Transverse colon (tissue), 4 donors: ENCODE data around the gene LARP4B. TPM values are rescaled to one million over a fixed set of nuclear protein-coding genes. Genes with fewer than 3 reads are reported as not detected.

Experiments
- DNase-seq: peaks from one replicate; pipeline ENCODE4 v3.0.0-alpha.2; 2019
- H3K27ac ChIP-seq, 4 donors: fragments of 200-600 bp; sonication (generic); 2 replicates each; pipeline ENCODE4 v1.5.1; 2016 to 2018; ENCODE audit warnings: inconsistent platforms in 4 of 4
- H3K27me3 ChIP-seq: fragments of 200-600 bp; sonication (generic); 2 replicates; pipeline ENCODE4 v1.5.1; 2017; ENCODE audit warnings: inconsistent platforms
- H3K36me3 ChIP-seq, 4 donors: fragments of 200-600 bp; sonication (generic); 2 replicates each; pipeline ENCODE4 v1.5.1; 2017 to 2019; ENCODE audit warnings: inconsistent platforms in 4 of 4
- H3K4me1 ChIP-seq, 4 donors: fragments of 200-600 bp; sonication (generic); 2 replicates each; pipeline ENCODE4 v1.5.1; 2017 to 2020; ENCODE audit warnings: inconsistent platforms in 4 of 4
- H3K4me3 ChIP-seq, 4 donors: fragments of 200-600 bp; sonication (generic); 1 replicate in 1 of 4; 2 replicates in 3 of 4; pipeline versions ENCODE4 v1.5.1 to v1.6.1; 2017 to 2019; ENCODE audit warnings: inconsistent platforms in 4 of 4
- H3K9me3 ChIP-seq, 2 donors: fragments of 200-600 bp; sonication (generic); 2 replicates each; pipeline ENCODE4 v1.5.1; 2017 to 2019; ENCODE audit warnings: inconsistent platforms in 2 of 2
- CTCF ChIP-seq, 5 experiments: fragments of 200-600 bp in 3 of 5; fragments of 450-650 bp in 2 of 5; sonication (generic) in 3 of 5; IDR thresholded peaks; 1 replicate in 2 of 5; 2 replicates in 3 of 5; pipeline ENCODE4 v1.5.1; 2016 to 2017; ENCODE audit warnings: antibody characterized with exemption in 5 of 5, inconsistent platforms in 3 of 5, mild to moderate bottlenecking in 2 of 5, moderate library complexity in 1 of 5
- EP300 ChIP-seq: sonication (generic); formaldehyde crosslinking; IDR thresholded peaks from one replicate; pipeline ENCODE4 v1.6.1; 2017; ENCODE audit warnings: antibody characterized with exemption, low read depth
- POLR2A ChIP-seq: fragments of 450-650 bp; IDR thresholded peaks from one replicate; pipeline ENCODE4 v1.6.1; 2016; ENCODE audit warnings: antibody characterized with exemption, mild to moderate bottlenecking, moderate library complexity
- POLR2AphosphoS5 ChIP-seq, 3 donors: sonication (generic); formaldehyde crosslinking; IDR thresholded peaks; one replicate each; pipeline ENCODE4 v1.6.1; 2016; ENCODE audit warnings: antibody characterized with exemption in 3 of 3
- WGBS, 2 donors: methylation state at CpG; one replicate each; pipeline ENCODE4 v1.1.5; 2018; ENCODE audit warnings: low coverage in 1 of 2; 5-methylcytosine and 5-hydroxymethylcytosine counted together
- in situ Hi-C, 4 donors: fragments of 200-750 bp; cut with MboI; loops; one replicate each; pipeline versions ENCODE4 v1.15.0 to v1.15.1; 2017; ENCODE audit warnings: low sequenced_read_pairs in 3 of 4, low pct_ligation_motif_present in 1 of 4, low pct_unique_long_range_greater_than_20kb in 1 of 4
- intact Hi-C: fragments of 100-400 bp; cut with DNase I; formaldehyde crosslinking; loops from one replicate; pipeline ENCODE4 v1.15.1; 2023; ENCODE audit warnings: low total_unique reads
- total RNA-seq, 4 donors: library from RNA; depleted of rRNA; stranded (reverse); fragments of >200 nt; gene quantifications; one replicate each; pipeline ENCODE4 v1.1.0, GENCODE V29; 2016

Gene LARP4B
- total RNA-seq, 4 donors from 2014 or later = 89.2 to 148 (median 96.4) TPM

GRCh38 chr10:865924-866576 lies 65.5 kb downstream of the LARP4B start:
- intact Hi-C loops = no loop called here
- Histone ChIP-seq H3K4me3 (no peak overlapping the region), H3K36me3 (peaks cover 0 to 31% (median 14%) of the 10 kb centered on the region in 4 donors), H3K27ac (no peak overlapping the region), H3K4me1 (no peaks in the 10 kb centered on the region), H3K27me3 (no peaks in the 10 kb centered on the region), H3K9me3 (no peaks in the 10 kb centered on the region)
- WGBS, 2 donors = 96 to 97% methylated on average over 7 to 8 of the region's 8 CpGs
- in situ Hi-C loops = no loop called here
- TF ChIP-seq EP300 = no peak
- TF ChIP-seq POLR2AphosphoS5 (IDR thresholded peaks at IDR 0.05) = no peak
- TF ChIP-seq CTCF (IDR thresholded peaks at IDR 0.05) = no peak
- no peak for TF ChIP-seq POLR2A
- DNase-seq = no peak

GRCh38 chr10:865257-865656 lies 66.2 kb downstream of the LARP4B start:
- WGBS, 2 donors = 95% methylated on average over 8 of the region's 8 CpGs
- H3K36me3 ChIP-seq = peaks cover 0 to 37% (median 15%) of the 10 kb centered on the region in 4 donors

GRCh38 chr10:860519-860918 lies 71.0 kb downstream of the LARP4B start:
- in situ Hi-C loops (no loop called here), intact Hi-C loops (no loop called here)
- DNase-seq = no peak
- H3K4me1 ChIP-seq = peaks cover 0 to 4% (median 0%) of the 10 kb centered on the region in 4 donors
- H3K27me3 ChIP-seq = no peaks in the 10 kb centered on the region
- H3K4me3 ChIP-seq = no peak overlapping the region
- H3K27ac ChIP-seq = no peak overlapping the region
- TF ChIP-seq POLR2AphosphoS5 (IDR thresholded peaks at IDR 0.05) (no peak), EP300 (no peak), POLR2A (no peak), CTCF (IDR thresholded peaks at IDR 0.05) (no peak)
- H3K9me3 ChIP-seq = no peaks in the 10 kb centered on the region
- H3K36me3 ChIP-seq = peaks cover 0 to 46% (median 18%) of the 10 kb centered on the region in 4 donors
- WGBS, 2 donors = 80 to 95% methylated on average over 4 of the region's 4 CpGs

More at GRCh38 chr10:865257-865656, 66.2 kb downstream of the LARP4B start:
- no peaks in the 10 kb centered on the region for H3K4me1 ChIP-seq
- no peaks in the 10 kb centered on the region for H3K27me3 ChIP-seq
- H3K4me3 ChIP-seq = no peak overlapping the region
- in situ Hi-C loops (no loop called here), intact Hi-C loops (no loop called here)
- no peak overlapping the region for H3K27ac ChIP-seq
- no peak for DNase-seq
- TF ChIP-seq POLR2AphosphoS5 (IDR thresholded peaks at IDR 0.05) = no peak
- no peak for TF ChIP-seq POLR2A
- TF ChIP-seq EP300 = no peak
- no peak for TF ChIP-seq CTCF (IDR thresholded peaks at IDR 0.05)
- H3K9me3 ChIP-seq = no peaks in the 10 kb centered on the region

- intact Hi-C loops (no loop called here), in situ Hi-C loops (no loop called here)
- peaks cover 0 to 4% (median 0%) of the 10 kb centered on the region in 4 donors for H3K4me1 ChIP-seq
- DNase-seq = no peak
- H3K27ac ChIP-seq = no peak overlapping the region
- TF ChIP-seq CTCF (IDR thresholded peaks at IDR 0.05) = no peak
- no peak for TF ChIP-seq POLR2AphosphoS5 (IDR thresholded peaks at IDR 0.05)
- 65 to 74% methylated on average over 8 to 11 of the region's 11 CpGs for WGBS, 2 donors
- peaks cover 0 to 23% (median 9%) of the 10 kb centered on the region in 4 donors for H3K36me3 ChIP-seq
- H3K9me3 ChIP-seq = no peaks in the 10 kb centered on the region
- H3K27me3 ChIP-seq = no peaks in the 10 kb centered on the region
- H3K4me3 ChIP-seq = no peak overlapping the region
These were observed 74.9 kb downstream of the LARP4B start for GRCh38 chr10:856416-857157.
